Activated naive CD4-positive, alpha-beta T cell treated with anti-CD3 and anti-CD28 coated beads, Interleukin-2, amount 50 U/mL, for 16 hours (primary cell): Measurements from ENCODE around the gene CCR5.

Experiments
- DNase-seq: peaks from one replicate; pipeline ENCODE4 v3.0.0-alpha.2; 2020

Gene CCR5

DNA sequence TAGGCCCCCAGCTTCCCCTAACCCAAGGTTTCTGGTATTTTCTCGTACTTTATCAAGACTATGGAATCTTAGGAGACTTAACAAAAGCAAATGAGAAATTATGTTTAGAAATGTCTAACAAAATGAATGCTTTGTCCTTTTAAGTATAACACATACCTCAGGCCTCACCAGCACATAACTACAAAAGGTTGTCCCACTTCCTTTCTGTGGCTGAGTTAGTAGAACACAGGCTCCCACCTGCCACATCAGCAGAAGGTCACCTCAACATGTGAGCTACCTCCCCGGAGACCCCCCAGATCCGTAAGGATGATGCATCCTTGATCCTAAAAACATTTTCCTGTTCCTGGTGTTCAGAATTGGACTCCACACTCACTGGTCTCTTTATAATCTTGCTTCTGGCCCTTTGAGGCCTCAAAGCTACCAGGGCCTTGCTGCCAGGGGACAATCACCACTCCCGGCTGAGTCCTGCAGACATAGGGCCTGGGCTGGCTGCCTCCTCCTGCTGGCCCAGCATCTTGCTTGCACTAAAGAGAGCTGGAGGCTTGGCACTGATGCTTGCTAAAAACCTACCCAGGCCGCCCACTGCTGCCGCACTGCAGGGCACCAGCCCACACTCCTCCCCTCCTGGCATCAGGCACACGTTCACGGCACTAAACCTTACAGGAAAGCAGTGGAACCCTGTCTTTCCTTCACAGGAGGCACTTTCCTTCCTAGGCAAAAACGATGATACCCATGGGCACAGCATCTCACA is 39.2 kb downstream of the CCR5 start:
- no peak for DNase-seq

DNA sequence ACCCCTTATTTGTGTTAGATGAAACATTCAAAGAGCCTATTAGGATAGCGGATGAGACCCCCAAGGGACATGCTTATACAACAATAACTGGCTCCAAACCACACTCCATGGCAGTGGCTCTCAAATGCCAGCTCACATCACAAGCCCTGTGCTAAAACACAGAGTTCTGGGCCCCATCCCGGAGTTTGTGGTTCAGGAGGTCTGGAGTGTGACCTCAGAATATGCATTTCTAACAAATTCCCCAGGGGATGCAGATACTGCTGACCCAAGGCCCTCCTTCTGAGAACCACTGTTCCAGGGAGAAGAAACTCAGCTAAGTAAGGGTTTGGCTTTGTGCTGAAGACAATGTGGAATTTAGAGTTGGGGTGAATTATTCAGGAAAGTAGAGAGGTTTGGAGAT is 39.9 kb downstream of the CCR5 start:
- DNase-seq = no peak

DNA sequence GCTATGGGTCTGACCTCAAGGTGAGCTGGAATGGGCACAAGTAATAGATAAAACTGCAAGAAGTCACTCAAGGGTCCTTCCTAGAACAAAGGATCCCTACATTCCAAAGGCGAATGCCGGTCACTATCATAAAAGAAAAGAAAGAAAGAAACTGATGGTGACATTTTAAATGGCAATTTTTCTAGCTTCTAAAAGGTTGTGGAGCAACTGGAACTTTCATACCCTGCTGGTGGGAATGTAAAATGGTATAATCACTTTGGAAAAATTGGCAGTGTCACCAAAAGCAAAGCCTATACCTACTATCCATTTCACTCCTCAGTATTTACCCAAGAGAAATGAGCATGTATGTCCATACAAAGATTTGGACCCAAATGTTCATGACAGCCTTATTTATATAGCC is 40.5 kb downstream of the CCR5 start:
- no peak for DNase-seq

DNA sequence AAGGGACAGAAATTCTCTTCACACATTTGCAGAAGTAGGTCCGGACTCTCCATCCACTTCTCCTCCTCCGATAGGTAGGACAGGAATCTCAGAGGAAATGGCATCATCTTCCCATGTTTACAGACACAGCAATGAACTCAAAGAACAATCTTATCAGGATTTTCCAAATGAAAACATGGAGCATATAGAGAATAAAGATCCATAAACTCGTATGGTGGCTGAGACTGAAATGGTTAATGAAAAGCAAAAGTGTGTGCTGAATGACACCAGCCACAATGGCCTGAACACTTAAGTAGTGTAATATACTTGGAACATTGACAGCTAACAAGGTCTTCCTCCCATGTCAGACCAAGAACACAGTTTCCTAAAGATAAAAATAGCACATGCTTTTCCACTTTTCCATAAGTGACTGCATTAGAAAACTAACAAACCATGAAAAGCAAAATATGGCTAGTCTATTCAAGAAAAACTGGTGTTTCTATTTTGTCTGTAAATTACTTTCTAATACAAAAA is 42.1 kb downstream of the CCR5 start:
- DNase-seq = no peak

DNA sequence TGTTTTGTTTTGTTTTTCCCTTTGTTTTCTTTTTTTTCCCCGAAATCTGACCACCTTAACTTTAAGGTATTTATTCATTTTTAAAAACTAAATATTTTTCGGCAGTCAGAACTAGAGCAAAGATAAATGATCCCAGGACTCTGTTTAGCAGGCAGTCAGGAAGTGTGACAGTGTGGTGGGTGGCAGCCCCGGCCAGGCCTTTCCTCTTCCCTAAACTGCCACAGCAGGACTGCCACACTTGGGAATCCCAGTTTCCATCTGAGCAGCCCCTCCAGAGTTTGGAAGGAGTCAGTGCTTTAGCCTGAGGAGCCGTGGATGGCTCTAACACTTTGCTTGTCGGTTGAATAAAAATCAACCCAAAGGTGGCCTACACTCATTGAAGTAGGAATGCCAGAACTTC is 43.2 kb downstream of the CCR5 start:
- no peak for DNase-seq

DNA sequence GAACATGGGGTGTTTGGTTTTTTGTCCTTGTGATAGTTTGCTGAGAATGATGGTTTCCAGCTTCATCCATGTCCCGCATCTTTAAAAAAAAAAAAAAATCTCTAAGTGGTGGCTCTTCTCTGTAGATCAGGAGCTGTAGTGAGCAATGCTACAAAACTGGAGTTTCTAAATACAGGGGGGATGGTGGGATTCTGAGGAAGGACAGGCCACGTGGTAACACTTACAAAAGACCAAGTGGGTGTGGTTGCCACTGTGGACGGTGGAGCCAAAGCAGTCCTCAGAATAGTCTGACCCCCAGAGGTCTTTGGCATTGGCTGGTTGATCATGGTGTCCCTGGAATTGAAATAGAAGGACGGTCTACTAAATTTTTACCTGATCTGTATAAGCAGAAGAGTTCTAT is 44.0 kb downstream of the CCR5 start:
- DNase-seq = no peak

DNA sequence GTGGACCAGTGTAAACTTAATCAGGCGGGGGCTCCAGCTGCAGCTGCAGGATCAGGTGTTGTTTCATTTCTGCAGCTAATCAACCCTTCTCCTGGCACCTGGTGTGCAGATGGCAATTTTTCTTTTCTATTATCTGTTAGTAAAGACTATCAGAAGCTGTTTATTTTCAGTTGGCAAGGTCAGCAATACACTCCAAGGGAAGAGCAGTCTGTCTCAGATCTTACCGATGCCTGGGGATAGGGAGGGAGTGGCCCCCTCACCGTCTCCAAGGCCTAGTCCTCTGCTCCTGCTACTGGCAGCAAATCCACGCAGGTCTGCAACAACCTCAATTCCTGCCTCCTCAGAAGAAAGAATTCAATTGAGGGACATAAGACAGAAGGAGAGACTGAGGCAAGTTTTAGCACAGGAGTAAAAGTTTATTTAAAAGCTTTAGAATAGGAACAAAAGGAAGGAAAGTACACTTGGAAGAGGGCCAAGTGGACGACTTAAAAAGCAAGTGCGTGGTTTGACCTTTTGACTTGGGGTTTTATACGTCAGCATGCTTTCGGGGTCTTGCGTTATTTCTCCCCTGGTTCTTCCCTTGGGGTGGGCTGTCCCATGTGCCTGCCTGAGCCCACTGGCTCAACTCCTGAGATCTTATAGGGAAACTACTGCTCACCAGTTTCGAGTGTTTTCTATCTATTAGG is 45.5 kb downstream of the CCR5 start:
- DNase-seq = no peak

DNA sequence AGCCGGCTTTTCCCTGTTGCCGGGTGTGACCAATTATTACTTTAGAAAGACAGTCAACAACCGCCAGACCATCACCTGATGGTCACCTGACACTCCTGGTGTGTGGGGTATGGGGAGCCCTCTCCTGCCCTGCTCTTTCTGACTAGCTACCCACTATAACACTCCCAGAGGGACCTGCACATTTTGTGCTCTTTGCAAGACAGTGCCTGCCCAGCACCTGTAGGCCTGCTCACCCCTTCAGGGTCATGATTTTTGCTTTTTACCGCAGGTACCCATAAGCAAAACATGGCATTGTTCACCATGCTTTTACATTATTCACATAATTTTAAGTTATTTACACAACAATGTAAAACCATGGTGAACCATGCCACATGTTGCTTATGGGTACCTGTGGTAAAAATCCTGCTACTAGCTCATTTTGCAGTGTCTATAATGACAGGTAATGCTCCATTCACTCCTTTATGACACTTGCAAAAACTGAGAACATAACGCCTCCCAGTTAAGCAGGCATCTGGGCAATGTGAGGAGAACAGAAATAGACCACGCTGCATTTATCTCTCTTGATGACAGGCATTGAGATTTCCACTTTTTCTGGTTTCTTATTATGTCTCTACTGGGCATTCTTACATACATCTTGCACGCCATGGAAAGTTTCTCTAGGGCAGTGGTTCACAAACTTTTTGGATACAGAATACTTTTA is 46.2 kb downstream of the CCR5 start:
- DNase-seq = no peak

DNA sequence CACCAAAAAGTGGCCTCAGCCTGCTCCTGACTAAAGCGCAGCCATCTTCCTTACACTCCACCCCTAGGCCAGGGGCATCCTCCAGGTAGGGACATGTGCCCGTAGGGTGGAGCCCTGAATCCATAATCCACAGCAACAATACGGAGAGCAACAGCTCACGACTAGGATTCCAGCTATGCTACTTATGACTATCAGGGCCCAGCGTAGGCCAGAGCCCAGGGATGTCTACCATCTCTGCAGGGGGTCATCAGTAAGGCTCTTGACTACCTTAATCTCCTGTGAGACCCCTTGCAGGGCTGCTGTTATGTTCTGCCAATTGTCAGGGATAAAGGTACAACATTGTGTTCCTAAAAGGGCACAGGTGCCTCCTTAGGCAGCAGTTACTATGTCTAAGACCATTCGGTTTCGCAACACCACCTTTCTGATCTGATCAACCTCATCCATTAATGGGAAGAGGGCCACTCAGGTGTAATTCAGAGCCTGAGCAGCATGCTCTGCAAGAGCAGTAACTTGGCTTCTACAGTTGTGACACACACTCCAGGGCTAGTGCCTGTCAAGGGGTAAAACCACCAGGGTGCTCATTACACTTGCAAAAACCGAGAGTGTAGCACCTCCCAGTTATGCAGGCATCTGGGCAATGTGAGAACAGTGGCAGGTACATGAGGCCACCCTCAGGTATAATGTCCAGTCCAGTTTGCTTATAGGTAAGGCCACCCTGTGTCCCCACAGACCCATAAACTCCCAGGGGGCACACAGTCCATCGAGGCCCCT is 47.3 kb downstream of the CCR5 start:
- DNase-seq = no peak

DNA sequence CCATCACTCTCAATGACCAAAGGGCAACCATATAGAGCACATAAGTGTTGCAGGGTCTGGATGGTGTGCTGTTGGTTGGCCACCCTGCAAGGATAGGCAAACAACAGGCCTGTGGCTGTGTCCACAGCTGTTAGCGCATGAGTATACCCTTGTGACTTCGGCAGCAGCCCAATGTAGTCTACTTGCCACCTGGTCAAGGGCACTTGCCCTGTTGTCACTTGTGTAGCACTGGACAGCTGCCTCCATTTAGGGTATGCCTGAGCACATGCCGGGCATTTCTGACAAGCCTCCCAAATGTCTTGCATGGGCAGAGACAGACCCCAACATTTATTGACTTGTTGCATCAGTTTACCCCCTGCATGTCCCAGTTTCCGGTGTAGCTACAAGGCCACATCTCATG is 49.1 kb downstream of the CCR5 start:
- DNase-seq = no peak

DNA sequence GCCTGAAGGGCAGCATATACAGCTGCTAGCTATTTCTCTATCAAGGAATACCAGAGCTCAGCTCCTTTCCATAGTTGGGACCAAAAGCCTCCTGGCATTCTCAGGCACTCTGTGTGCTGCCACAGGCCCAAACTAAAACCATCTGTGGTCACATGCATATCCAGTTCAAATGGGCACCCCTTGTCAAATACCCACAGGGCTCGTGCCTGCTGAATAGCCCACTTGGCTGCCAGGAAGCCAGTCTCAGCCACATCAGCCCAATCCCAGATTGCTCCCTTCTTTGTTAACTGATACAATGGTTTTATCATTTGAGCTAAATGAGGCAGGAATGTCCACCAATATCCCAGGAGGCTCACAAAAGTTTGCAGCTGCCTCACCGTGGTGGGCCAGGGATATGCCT is 50.2 kb downstream of the CCR5 start:
- no peak for DNase-seq

DNA sequence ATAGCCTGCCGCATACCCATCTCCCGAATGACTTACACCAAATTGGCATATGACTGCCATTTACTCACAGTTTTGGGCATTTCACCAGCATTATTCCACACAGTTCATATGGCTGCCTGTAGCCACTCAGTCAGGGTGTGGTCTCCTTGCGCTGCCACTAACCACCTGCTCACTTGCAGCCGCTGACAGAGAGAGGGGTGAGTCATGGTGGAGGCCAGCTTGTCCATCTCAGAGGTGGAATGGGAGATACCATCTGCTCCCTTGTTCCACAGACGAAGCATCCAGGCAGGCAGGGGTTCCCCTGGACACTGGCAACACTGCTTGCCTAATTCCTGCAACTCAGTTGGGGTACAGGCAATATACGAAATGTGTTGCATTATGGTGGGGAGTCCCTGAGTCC is 51.9 kb downstream of the CCR5 start:
- no peak for DNase-seq

DNA sequence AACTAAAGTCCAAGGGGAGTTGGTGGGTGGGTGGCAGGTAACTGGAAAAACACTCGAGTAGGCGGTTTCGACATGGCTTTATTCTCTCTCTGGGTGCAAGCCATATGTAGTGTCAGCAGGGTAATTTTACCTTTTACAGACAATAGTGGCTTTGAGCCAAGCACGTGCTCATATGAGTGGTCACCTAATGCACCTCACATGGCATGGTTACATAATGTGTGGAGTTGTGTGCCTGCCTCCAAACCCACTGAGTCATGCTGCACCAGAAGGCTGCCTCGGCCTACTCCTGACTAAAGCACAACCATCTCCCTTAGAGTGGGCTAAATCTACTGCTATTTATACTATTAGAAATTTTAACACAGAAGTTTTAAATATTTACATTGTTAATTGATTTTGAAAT is 52.8 kb downstream of the CCR5 start:
- no peak for DNase-seq
